Mesendoderm (in vitro differentiated cells): ENCODE measurements around the gene ZNRF1.
"Not testable (repeated sequence)": the region's sequence is repeated elsewhere in the genome, so short reads cannot be mapped to it uniquely, and the experiment has no call there.

Experiments used
- DNase-seq: peaks from one replicate; pipeline ENCODE4 v3.0.0; 2013
- H2AK5ac ChIP-seq: 2 replicates; pipeline ENCODE4 v1.6.1; 2013; ENCODE audit warnings: low read length, inconsistent platforms
- H2BK120ac ChIP-seq: 2 replicates; pipeline ENCODE4 v1.6.1; 2013; ENCODE audit warnings: low read depth, mild to moderate bottlenecking, low read length, moderate library complexity, mixed read lengths
- H2BK15ac ChIP-seq: replicated peaks from 2 replicates; pipeline ENCODE4 v1.6.1; 2013; ENCODE audit warnings: low read depth, mild to moderate bottlenecking, moderate library complexity
- H2BK5ac ChIP-seq: 2 replicates; pipeline ENCODE4 v1.6.1; 2013; ENCODE audit warnings: low read length, inconsistent platforms
- H3K18ac ChIP-seq: 2 replicates; pipeline ENCODE4 v1.6.1; 2013; ENCODE audit warnings: mild to moderate bottlenecking, low read length, mixed read lengths
- H3K23ac ChIP-seq: one replicate; pipeline ENCODE4 v1.6.1; 2013; ENCODE audit warnings: low read length
- H3K27ac ChIP-seq: 2 replicates; pipeline ENCODE4 v1.5.1; 2013; ENCODE audit warnings: low read depth, mild to moderate bottlenecking, inconsistent platforms, low read length, moderate library complexity
- H3K27me3 ChIP-seq: 2 replicates; pipeline ENCODE4 v1.6.1; 2013; ENCODE audit warnings: low read length, control low read depth, mild to moderate bottlenecking, inconsistent platforms; ENCODE audit not compliant: insufficient read depth, poor library complexity
- H3K36me3 ChIP-seq: 2 replicates; pipeline ENCODE4 v1.6.1; 2013; ENCODE audit warnings: low read length, inconsistent platforms; ENCODE audit not compliant: control insufficient read depth, insufficient read depth
- H3K4ac ChIP-seq: one replicate; pipeline ENCODE4 v1.6.1; 2013; ENCODE audit warnings: low read depth, mild to moderate bottlenecking, low read length, moderate library complexity
- H3K4me1 ChIP-seq: 2 replicates; pipeline ENCODE4 v1.6.1; 2013; ENCODE audit warnings: low read depth, low read length, inconsistent platforms; ENCODE audit not compliant: control insufficient read depth
- H3K4me2 ChIP-seq: 2 replicates; pipeline ENCODE4 v1.6.1; 2013; ENCODE audit warnings: low read length
- H3K4me3 ChIP-seq: 2 replicates; pipeline ENCODE4 v1.5.1; 2013; ENCODE audit warnings: mild to moderate bottlenecking, low read length
- H3K56ac ChIP-seq: one replicate; pipeline ENCODE4 v1.6.1; 2013; ENCODE audit warnings: low read length
- H3K79me1 ChIP-seq: 2 replicates; pipeline ENCODE4 v1.6.1; 2013; ENCODE audit warnings: low read length, inconsistent platforms
- H3K79me2 ChIP-seq: 2 replicates; pipeline ENCODE4 v1.6.1; 2013; ENCODE audit warnings: mild to moderate bottlenecking, low read length; ENCODE audit not compliant: control insufficient read depth, insufficient read depth
- H3K9ac ChIP-seq: 2 replicates; pipeline ENCODE4 v1.6.1; 2013; ENCODE audit warnings: low read length, inconsistent platforms
- H4K5ac ChIP-seq: one replicate; pipeline ENCODE4 v1.6.1; 2013; ENCODE audit warnings: low read length
- H4K8ac ChIP-seq: one replicate; pipeline ENCODE4 v1.6.1; 2013; ENCODE audit warnings: low read depth, mild to moderate bottlenecking, control low read depth, low read length, moderate library complexity
- WGBS: extraction: QIAGEN DNeasy Blood & Tissue Kit; methylation state at CpG from one replicate; pipeline ENCODE4 v1.1.7; 2013; ENCODE audit warnings: low lambda C conversion rate, missing lambda C conversion rate; ENCODE audit not compliant: insufficient coverage; ENCODE audit errors: extremely low coverage; 5-methylcytosine and 5-hydroxymethylcytosine counted together

ZNRF1 gene

DNA sequence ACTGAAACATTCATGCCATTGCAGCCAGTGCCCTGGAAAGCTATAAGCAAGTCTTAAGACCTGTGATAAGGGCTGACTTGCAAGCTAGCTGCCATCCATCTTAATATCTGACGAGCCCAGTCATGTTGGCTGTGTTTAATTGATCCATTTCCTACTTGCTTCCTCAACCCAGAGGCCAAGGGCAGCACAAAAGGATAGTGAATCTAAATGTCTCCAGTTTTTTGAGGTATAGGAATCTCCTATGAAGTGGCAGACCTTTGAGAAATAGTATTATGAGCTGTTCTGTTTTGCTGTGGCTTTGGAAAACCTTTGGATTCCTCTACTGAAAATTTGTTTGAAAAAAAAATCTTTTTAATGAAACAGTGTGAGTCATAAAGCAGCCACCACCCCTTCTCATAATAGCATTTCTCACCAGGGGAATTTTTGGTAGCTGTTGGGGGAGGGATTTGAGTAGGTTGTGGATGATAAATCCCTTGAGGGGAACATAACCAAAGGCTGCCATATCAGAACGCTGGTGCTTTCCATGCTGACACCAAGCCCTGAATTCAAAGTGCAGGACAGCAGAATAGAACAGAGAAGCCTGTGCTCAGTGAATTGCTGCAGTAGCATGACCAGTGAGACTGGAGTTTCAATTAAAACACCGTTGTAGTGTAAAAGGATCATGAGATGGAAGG, 12.9 kb downstream of the ZNRF1 start:
- H3K23ac ChIP-seq: no peak overlapping the region
- H3K79me2 ChIP-seq: peaks cover 48% of the 10 kb centered on the region
- H2BK5ac ChIP-seq: no peak overlapping the region
- H3K36me3 ChIP-seq: no peaks in the 10 kb centered on the region
- H3K9ac ChIP-seq: no peak overlapping the region
- no peaks in the 10 kb centered on the region for H3K27me3 ChIP-seq
- H3K79me1 ChIP-seq: peaks cover 14% of the 10 kb centered on the region
- no peak overlapping the region for H2BK15ac ChIP-seq
- no peak overlapping the region for H2AK5ac ChIP-seq
- no peak overlapping the region for H3K27ac ChIP-seq
- WGBS: no CpG with 5 or more reads among the region's 3 CpGs
- no peak overlapping the region for H4K8ac ChIP-seq
- H4K5ac ChIP-seq: no peak overlapping the region
- no peak overlapping the region for H3K4ac ChIP-seq
- H2BK120ac ChIP-seq: no peak overlapping the region
- no peak overlapping the region for H3K56ac ChIP-seq
- H3K18ac ChIP-seq: no peak overlapping the region
- H3K4me3 ChIP-seq: no peak overlapping the region
- H3K4me1 ChIP-seq: peaks cover 8% of the 10 kb centered on the region
- no peak for DNase-seq
- no peak overlapping the region for H3K4me2 ChIP-seq

DNA sequence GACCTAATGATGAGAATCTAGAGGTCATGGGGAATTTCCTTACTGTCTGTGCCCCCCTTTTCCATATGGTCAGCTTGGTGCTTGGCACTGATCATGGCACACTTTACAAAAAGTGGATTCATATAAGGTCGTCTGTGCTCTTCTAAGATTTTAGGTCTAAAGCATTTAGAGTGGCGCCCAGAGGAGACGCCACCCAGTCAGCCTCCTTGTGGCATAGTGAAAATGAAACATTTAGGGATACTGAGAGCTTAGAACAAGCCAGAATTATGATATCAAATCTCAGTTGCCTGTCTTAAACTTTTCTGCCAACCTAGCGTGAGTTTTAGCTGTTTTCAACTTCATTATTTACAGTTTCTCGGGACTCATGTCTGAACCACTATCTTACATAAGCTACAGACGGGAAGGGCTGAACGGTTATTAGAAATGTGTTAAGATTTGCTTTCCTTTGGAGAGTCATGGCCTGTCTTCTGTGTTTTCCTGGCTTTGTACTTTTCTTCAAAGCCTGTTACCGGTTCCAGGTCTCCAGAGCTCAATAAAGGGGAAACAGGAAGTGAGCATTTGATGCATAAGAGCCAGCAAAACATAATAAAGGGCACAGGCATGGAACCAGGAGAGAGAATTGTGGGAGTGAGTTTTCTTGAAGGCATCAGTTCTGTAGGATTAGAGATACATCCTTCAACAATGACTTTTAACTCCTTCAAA, 13.7 kb downstream of the ZNRF1 start:
- no peak overlapping the region for H3K56ac ChIP-seq
- H3K4me2 ChIP-seq: no peak overlapping the region
- H3K4me3 ChIP-seq: no peak overlapping the region
- H3K23ac ChIP-seq: no peak overlapping the region
- no peak overlapping the region for H2BK120ac ChIP-seq
- no peak overlapping the region for H3K9ac ChIP-seq
- H4K5ac ChIP-seq: no peak overlapping the region
- H3K4me1 ChIP-seq: peaks cover 8% of the 10 kb centered on the region
- peaks cover 14% of the 10 kb centered on the region for H3K79me1 ChIP-seq
- H2AK5ac ChIP-seq: no peak overlapping the region
- no peak overlapping the region for H2BK15ac ChIP-seq
- H3K4ac ChIP-seq: no peak overlapping the region
- H3K36me3 ChIP-seq: no peaks in the 10 kb centered on the region
- H3K27ac ChIP-seq: no peak overlapping the region
- H3K79me2 ChIP-seq: peaks cover 42% of the 10 kb centered on the region
- WGBS: no CpG with 5 or more reads among the region's 8 CpGs
- H4K8ac ChIP-seq: no peak overlapping the region
- no peak overlapping the region for H2BK5ac ChIP-seq
- no peak overlapping the region for H3K18ac ChIP-seq
- no peaks in the 10 kb centered on the region for H3K27me3 ChIP-seq
- DNase-seq: no peak

DNA sequence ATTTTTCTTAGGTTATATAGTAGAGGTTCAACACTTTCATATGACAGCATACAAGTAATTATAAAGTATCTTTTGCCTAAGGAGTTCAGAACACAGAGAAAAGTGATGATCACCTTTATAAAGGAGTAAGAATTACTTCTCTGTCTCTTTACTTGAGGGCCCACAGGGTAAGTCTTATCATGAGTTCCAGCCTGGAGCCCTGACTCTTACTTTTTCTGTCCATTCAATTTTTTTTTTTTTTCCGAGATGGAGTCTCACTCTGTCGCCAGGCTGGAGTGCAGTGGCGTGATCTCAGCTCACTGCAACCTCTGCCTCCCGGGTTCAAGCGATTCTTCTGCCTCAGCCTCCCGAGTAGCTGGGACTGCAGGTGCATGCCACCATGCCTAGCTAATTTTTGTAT, 14.3 kb downstream of the ZNRF1 start:
- not testable (repeated sequence) for H2BK15ac ChIP-seq, H3K27ac ChIP-seq, H3K4me1 ChIP-seq, DNase-seq, H4K8ac ChIP-seq, H2AK5ac ChIP-seq, H2BK5ac ChIP-seq, H3K4me2 ChIP-seq, H3K56ac ChIP-seq, H3K4me3 ChIP-seq, H3K9ac ChIP-seq, H3K4ac ChIP-seq, H3K23ac ChIP-seq, H3K18ac ChIP-seq, H3K36me3 ChIP-seq, H4K5ac ChIP-seq, H2BK120ac ChIP-seq, H3K27me3 ChIP-seq
- Histone ChIP-seq H3K79me1 (peaks cover 12% of the 10 kb centered on the region), H3K79me2 (peaks cover 41% of the 10 kb centered on the region)
- WGBS: no CpG with 5 or more reads among the region's 6 CpGs

DNA sequence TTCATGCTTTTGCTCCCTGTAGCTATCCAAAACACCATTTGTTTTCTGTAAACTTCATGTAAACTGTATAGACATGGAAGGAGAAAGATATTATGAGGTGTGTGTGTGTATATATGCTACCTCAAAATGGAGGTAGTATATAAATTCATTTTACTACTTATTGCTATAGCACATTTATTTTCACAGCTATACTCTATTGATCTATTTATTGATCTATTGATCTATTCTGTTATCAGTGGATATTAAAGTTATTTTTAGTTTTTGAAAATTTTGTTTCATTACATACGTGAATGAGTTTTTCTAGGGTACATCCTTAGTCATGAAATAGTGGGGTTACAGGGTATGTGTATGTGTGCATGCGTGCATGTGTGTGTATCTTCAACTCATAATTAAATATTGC, 15.5 kb downstream of the ZNRF1 start:
- H3K27ac ChIP-seq: no peak overlapping the region
- no peak overlapping the region for H3K4ac ChIP-seq
- no peak overlapping the region for H2BK120ac ChIP-seq
- no peak overlapping the region for H3K56ac ChIP-seq
- no peak overlapping the region for H2AK5ac ChIP-seq
- no peak overlapping the region for H3K4me3 ChIP-seq
- peaks cover 8% of the 10 kb centered on the region for H3K4me1 ChIP-seq
- no peaks in the 10 kb centered on the region for H3K36me3 ChIP-seq
- H3K79me2 ChIP-seq: peaks cover 36% of the 10 kb centered on the region
- H2BK15ac ChIP-seq: no peak overlapping the region
- WGBS: 100% methylated on average over 1 of the region's 2 CpGs
- H4K5ac ChIP-seq: no peak overlapping the region
- H3K23ac ChIP-seq: no peak overlapping the region
- H3K27me3 ChIP-seq: no peaks in the 10 kb centered on the region
- peaks cover 9% of the 10 kb centered on the region for H3K79me1 ChIP-seq
- H4K8ac ChIP-seq: no peak overlapping the region
- DNase-seq: no peak
- no peak overlapping the region for H3K18ac ChIP-seq
- H2BK5ac ChIP-seq: no peak overlapping the region
- H3K4me2 ChIP-seq: no peak overlapping the region
- no peak overlapping the region for H3K9ac ChIP-seq

DNA sequence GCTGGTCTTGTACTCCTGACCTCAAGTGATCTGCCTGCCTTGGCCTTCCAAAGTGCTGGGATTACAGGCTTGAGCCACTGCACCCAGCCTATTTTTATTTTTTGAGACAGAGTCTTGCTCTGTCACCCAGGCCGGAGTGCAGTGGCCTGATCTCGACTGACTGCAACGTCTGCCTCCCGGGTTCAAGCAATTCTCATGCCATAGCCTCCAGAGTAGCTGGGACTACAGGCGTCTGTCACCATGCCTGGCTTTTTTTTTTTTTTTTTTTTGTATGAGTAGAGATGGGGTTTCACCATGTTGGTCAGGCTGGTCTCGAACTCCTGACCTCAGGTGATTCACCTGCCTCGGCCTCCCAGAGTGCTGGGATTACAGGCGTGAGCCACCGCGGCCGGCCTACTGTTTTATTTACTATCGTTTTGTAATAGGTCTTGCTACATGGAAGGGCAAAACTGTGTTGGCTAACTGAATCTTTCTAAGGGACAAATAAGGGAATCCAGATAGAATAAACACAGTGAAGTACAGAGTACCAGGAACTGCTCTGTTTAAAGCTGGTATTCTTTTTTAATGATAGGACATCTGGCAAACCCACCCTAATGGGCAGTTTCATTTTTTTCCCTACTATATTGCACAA, 17.7 kb downstream of the ZNRF1 start:
- peaks cover 37% of the 10 kb centered on the region for H3K79me2 ChIP-seq
- not testable (repeated sequence) for H3K23ac ChIP-seq, H4K5ac ChIP-seq, H3K36me3 ChIP-seq, H2BK5ac ChIP-seq, H3K4me3 ChIP-seq, H2BK15ac ChIP-seq, H2AK5ac ChIP-seq, H3K9ac ChIP-seq, H3K27me3 ChIP-seq, H2BK120ac ChIP-seq, H4K8ac ChIP-seq, DNase-seq, H3K27ac ChIP-seq, H3K4me1 ChIP-seq, H3K4ac ChIP-seq, H3K56ac ChIP-seq, H3K18ac ChIP-seq, H3K79me1 ChIP-seq, H3K4me2 ChIP-seq
- no CpG with 5 or more reads among the region's 12 CpGs for WGBS
